D721Med (cell line): Measurements from ENCODE around the gene ZBTB42.

Experiments
- DNase-seq: peaks from one replicate; pipeline ENCODE4 v3.0.0; 2011; ENCODE audit warnings: low spot score; ENCODE audit not compliant: insufficient read length
- FAIRE-seq: peaks from 2 replicates; lab custom pipeline; 2011; peaks lifted over from hg19 to GRCh38; lab: Jason Lieb, UNC
- CTCF ChIP-seq: IDR thresholded peaks from 2 replicates; pipeline ENCODE4 v1.5.1; 2012; ENCODE audit warnings: mild to moderate bottlenecking, control low read depth; ENCODE audit not compliant: insufficient read depth; ENCODE audit errors: missing control alignments

Gene ZBTB42

DNA sequence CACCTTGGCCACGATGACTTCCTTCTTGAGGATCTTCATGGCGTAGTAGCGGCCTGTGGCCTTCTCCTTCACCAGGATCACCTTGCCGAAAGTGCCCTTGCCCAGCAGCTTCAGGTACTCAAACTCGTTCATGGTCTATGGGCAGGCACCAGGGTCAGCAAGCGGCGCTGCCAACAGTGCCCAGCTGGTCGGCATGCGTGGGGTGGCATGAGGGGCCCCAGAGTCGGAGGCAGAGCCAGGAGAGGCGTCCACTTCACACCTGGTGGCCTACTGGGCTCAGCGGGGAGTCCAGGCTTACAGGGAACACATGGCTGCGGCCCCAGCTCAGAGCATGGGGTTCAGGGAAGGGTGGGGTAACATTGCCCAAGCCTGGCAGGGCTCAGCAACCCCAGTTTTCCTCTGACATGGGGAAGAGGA lies 25.8 kb upstream of the ZBTB42 start:
- FAIRE-seq: no peak
- TF ChIP-seq CTCF: no peak
- no peak for DNase-seq

GRCh38 chr14:104776481-104776880 lies 24.4 kb upstream of the ZBTB42 start:
- no peak for DNase-seq
- no peak for FAIRE-seq
- TF ChIP-seq CTCF: no peak

- FAIRE-seq (no peak), DNase-seq (no peak)
- TF ChIP-seq CTCF: no peak
Observed at GRCh38 chr14:104776961-104777807, 23.7 kb upstream of the ZBTB42 start.

- TF ChIP-seq CTCF: no peak
- DNase-seq (no peak), FAIRE-seq (no peak)
Observed at GRCh38 chr14:104777808-104778249, 23.1 kb upstream of the ZBTB42 start.

DNA sequence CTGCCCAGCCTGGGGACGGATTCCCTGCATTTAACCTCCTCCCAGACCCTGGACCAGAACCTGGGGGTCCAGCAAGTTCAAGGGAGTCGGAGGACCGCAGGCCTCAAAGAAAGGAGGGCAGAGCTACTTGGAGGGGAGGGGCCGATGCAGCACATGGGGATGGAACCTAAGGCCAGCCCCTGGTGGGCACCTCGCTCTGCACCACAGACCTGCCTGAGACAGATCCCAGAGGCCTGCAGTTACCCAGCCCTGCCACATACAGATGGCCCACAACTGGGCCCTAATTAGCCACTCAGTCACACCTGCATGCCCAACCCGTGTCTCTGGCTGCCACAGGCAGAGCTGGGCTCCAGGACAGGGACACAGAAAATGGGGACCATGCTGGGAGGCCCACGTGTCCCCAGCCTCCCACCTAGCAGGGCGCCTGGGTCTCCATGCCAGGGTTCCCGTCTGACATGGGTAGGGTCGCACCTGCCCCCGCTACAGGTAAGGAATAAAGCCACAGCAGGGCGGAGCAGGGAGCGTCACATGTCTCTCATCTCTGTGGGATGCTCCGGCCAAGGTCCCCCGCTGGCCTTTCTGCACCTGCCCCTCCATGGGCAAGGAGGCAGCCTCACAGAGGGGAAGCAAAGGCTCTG lies 22.1 kb upstream of the ZBTB42 start:
- no peak for DNase-seq
- FAIRE-seq: no peak
- TF ChIP-seq CTCF: no peak

- no peak for TF ChIP-seq CTCF
- DNase-seq: no peak
- no peak for FAIRE-seq
Observed at GRCh38 chr14:104779776-104780512, 21.0 kb upstream of the ZBTB42 start.
